Activated naive CD8-positive, alpha-beta T cell treated with anti-CD3 and anti-CD28 coated beads, Interleukin-2, amount 50 U/mL, for 24 hours (primary cell): ENCODE results near the gene FADS1.

Experiments used
- ATAC-seq: fragments of 150-1000 bp; cut with Tn5 transposase; one replicate; pipeline ENCODE4 v1.10.0; 2021
- DNase-seq: peaks from one replicate; pipeline ENCODE4 v3.0.0; 2021
- H3K27ac Mint-ChIP-seq: one replicate; pipeline ENCODE4 v1.8.0; 2021; ENCODE audit warnings: mild to moderate bottlenecking, mixed read lengths
- H3K27me3 Mint-ChIP-seq: one replicate; pipeline ENCODE4 v1.8.0; 2021; ENCODE audit warnings: mixed read lengths
- H3K36me3 Mint-ChIP-seq: one replicate; pipeline ENCODE4 v1.8.0; 2021; ENCODE audit warnings: low read depth, mixed read lengths
- H3K4me1 Mint-ChIP-seq: one replicate; pipeline ENCODE4 v1.8.0; 2021; ENCODE audit warnings: mixed read lengths
- H3K4me3 Mint-ChIP-seq: one replicate; pipeline ENCODE4 v1.8.0; 2021; ENCODE audit warnings: mild to moderate bottlenecking, moderate library complexity, mixed read lengths
- H3K9me3 Mint-ChIP-seq: one replicate; pipeline ENCODE4 v1.8.0; 2021; ENCODE audit warnings: mixed read lengths

The FADS1 gene

DNA sequence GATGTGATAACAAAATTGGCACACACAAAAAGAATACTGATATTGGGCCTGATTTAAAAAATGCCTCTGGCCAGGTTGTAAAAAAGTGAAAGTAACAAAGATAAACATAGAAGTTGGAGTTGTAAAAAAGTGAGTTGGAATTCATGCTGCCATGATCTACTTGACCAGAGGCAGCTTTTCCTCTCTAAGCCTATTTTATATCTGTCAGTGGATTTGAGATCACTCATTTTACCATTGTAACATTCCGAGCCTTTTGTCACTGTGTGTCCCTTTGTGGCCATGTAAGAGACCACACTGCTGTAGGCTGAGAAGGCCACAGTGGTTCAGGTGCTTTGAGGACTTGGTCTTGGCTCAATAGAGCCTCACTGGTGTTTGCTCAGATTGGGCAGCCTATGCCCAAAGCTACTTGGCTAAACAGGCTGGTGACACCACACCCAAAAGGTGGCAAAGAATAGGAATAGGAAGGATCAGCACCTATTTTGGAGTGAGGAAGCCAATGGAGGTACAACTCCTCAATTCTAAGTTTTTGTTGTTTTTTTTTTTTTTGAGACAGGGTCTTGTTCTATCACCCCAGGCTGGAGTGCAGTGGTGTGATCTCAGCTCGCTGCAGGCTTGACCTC lies 17.0 kb downstream of the FADS1 start:
- H3K4me1 Mint-ChIP-seq = peaks cover 31% of the 10 kb centered on the region
- ATAC-seq (no peak), DNase-seq (no peak)
- H3K4me3 Mint-ChIP-seq = no peak overlapping the region
- no peaks in the 10 kb centered on the region for H3K27me3 Mint-ChIP-seq
- peaks cover 57% of the 10 kb centered on the region for H3K36me3 Mint-ChIP-seq
- H3K27ac Mint-ChIP-seq = no peak overlapping the region
- H3K9me3 Mint-ChIP-seq = no peaks in the 10 kb centered on the region

DNA sequence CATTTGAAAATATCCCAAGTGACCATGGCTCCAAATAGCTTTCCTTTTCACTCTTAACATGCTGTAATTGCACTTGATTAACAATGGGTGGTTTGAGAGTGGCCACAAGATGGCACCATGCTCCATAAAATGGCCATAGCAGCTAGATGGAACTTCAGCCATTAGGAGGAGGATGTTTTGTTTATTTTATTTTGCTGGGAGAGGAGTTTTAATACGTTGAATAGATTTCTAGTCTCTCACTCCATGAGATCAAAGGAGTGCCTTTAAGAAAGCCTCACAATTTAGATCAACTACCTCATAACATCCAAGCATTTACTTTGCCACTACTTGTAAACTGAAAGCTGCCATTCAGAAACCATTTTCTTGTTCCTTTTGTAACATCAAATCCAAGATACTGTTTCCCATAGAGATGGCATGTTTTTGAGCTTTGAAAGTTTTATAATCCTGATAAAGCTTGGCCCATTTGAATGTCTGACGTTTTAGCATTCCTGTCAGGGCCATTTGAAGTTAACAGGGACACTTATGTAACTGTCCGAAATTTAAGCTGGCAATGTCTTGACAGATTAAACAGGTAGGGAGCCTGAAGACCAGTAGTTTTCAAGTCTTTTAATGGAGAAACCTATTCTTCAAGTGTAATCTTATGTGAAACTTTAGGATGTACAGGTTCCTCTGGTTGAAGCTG lies 19.4 kb downstream of the FADS1 start:
- Mint-ChIP-seq H3K27ac (no peak overlapping the region), H3K4me1 (peaks cover 44% of the 10 kb centered on the region), H3K4me3 (no peak overlapping the region), H3K9me3 (no peaks in the 10 kb centered on the region), H3K27me3 (no peaks in the 10 kb centered on the region), H3K36me3 (peaks cover 65% of the 10 kb centered on the region)
- no peak for ATAC-seq
- DNase-seq = peak; percentile 63

DNA sequence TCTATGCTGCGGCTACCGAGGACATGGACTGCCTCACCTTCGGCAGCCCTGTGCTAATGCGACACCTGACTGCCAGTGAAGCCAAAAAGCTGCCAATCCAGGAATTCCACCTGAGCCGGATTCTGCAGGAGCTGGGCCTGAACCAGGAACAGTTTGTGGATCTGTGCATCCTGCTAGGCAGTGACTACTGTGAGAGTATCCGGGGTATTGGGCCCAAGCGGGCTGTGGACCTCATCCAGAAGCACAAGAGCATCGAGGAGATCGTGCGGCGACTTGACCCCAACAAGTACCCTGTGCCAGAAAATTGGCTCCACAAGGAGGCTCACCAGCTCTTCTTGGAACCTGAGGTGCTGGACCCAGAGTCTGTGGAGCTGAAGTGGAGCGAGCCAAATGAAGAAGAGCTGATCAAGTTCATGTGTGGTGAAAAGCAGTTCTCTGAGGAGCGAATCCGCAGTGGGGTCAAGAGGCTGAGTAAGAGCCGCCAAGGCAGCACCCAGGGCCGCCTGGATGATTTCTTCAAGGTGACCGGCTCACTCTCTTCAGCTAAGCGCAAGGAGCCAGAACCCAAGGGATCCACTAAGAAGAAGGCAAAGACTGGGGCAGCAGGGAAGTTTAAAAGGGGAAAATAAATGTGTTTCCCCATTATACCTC lies 20.8 kb downstream of the FADS1 start:
- Mint-ChIP-seq H3K4me1 (peaks cover 52% of the 10 kb centered on the region), H3K4me3 (no peak overlapping the region), H3K27ac (no peak overlapping the region), H3K9me3 (no peaks in the 10 kb centered on the region), H3K27me3 (no peaks in the 10 kb centered on the region), H3K36me3 (peaks cover 66% of the 10 kb centered on the region)
- no peak for DNase-seq
- no peak for ATAC-seq

DNA sequence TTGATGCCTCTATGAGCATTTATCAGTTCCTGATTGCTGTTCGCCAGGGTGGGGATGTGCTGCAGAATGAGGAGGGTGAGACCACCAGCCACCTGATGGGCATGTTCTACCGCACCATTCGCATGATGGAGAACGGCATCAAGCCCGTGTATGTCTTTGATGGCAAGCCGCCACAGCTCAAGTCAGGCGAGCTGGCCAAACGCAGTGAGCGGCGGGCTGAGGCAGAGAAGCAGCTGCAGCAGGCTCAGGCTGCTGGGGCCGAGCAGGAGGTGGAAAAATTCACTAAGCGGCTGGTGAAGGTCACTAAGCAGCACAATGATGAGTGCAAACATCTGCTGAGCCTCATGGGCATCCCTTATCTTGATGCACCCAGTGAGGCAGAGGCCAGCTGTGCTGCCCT lies 21.3 kb downstream of the FADS1 start:
- Mint-ChIP-seq H3K27ac (no peak overlapping the region), H3K27me3 (no peaks in the 10 kb centered on the region), H3K36me3 (peaks cover 67% of the 10 kb centered on the region), H3K4me1 (peaks cover 55% of the 10 kb centered on the region), H3K4me3 (peak overlapping the region; percentile 54), H3K9me3 (no peaks in the 10 kb centered on the region)
- DNase-seq (no peak), ATAC-seq (no peak)

GRCh38 chr11:61794579-61794978 lies 22.2 kb downstream of the FADS1 start:
- H3K27me3 Mint-ChIP-seq = no peaks in the 10 kb centered on the region
- DNase-seq = no peak
- no peaks in the 10 kb centered on the region for H3K9me3 Mint-ChIP-seq
- no peak overlapping the region for H3K27ac Mint-ChIP-seq
- peaks cover 59% of the 10 kb centered on the region for H3K4me1 Mint-ChIP-seq
- no peak for ATAC-seq
- peak overlapping the region; percentile 54 for H3K4me3 Mint-ChIP-seq
- H3K36me3 Mint-ChIP-seq = peaks cover 68% of the 10 kb centered on the region

- Mint-ChIP-seq H3K27ac (peak overlapping the region; percentile 100), H3K27me3 (no peaks in the 10 kb centered on the region), H3K4me1 (peaks cover 56% of the 10 kb centered on the region), H3K9me3 (no peaks in the 10 kb centered on the region), H3K36me3 (peaks cover 68% of the 10 kb centered on the region), H3K4me3 (peak overlapping the region; percentile 89)
- DNase-seq (no peak), ATAC-seq (no peak)
Observed at GRCh38 chr11:61793829-61794204, 23.0 kb downstream of the FADS1 start.

- Mint-ChIP-seq H3K4me3 (peak overlapping the region; percentile 89), H3K4me1 (peaks cover 54% of the 10 kb centered on the region), H3K36me3 (peaks cover 67% of the 10 kb centered on the region), H3K27me3 (no peaks in the 10 kb centered on the region), H3K9me3 (no peaks in the 10 kb centered on the region), H3K27ac (peak overlapping the region; percentile 100)
- ATAC-seq (no peak), DNase-seq (peak; percentile 25)
Observed at GRCh38 chr11:61793083-61793828, 23.5 kb downstream of the FADS1 start.

DNA sequence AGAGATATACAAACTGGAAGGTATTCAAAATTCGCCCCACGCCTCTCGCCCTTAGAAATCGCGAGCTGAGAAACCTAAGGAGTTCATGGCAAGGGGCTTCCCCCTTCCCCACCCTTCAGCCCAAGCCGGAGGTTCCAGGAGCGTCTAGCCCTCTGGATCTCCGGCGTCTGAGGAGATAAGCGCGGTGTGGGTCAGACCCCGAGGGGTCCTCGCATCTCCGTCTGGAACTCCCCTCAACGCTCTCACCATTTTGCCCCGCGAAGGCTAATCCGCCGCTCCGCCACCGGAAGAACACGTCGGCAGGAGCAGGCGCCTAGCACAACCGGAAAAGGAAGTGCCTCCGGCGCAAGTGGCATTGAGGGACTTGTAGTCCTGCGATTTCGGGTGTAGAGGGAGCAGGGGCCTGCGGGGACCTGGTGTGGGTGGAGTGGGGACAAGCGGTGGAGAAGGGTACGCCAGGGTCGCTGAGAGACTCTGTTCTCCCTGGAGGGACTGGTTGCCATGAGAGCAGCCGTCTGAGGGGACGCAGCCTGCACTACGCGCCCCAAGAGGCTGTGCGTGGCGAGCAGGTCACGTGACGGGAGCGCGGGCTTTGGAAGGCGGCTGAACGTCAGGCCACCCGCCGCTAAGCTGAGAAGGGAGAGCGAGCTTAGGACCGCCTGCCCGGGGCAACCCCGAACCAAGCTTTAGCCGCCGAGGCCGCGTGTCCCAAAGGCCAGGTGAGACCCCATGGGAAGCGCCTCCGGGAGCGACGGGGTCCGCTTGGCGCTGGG lies 24.3 kb downstream of the FADS1 start, which contains the start of the genes FEN1 and TMEM258:
FEN1 (plus strand) TSS at position 602 of the 773 bp plus-strand sequence. CDS start 2,451 bp downstream, outside the sequence.
TMEM258 (minus strand) TSS at position 290 of the 773 bp plus-strand sequence; CDS start at position 249, 41 bp downstream.
- H3K27me3 Mint-ChIP-seq = no peaks in the 10 kb centered on the region
- H3K36me3 Mint-ChIP-seq = peaks cover 61% of the 10 kb centered on the region
- peak within 1 kb of the TSS; percentile 89 for H3K4me3 Mint-ChIP-seq
- H3K27ac Mint-ChIP-seq = peak within 1 kb of the TSS; percentile 100
- DNase-seq (peak; percentile 90), ATAC-seq (peak; percentile 90)
- no peaks in the 10 kb centered on the region for H3K9me3 Mint-ChIP-seq
- peaks cover 52% of the 10 kb centered on the region for H3K4me1 Mint-ChIP-seq

DNA sequence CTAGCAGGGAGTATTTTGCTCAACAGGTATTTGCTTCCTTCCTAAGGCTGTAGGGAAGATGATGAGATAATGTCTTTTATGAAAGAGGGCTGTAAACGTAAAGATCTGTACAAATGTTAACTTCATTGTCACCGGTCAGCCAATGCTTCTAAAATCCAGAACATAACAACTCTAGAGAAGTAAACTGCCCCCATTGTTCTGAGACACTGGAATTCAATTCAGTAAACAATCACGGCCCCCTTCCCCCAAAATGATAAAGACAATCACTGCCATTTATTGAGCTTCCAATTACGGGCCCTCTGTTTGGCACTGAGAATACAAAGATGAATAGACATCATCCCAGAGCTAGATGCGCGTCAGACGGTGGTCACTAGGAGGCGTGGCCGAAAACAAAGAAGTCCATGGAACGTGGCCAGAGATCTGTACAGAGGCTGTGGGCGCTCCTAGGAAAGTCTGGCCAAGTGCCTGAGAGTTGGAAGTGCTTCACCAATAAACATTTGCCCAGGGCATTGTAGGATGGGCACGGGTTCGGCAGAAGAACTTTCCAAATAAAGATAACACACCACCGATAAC lies 25.0 kb downstream of the FADS1 start:
- peak overlapping the region; percentile 89 for H3K4me3 Mint-ChIP-seq
- H3K9me3 Mint-ChIP-seq = no peaks in the 10 kb centered on the region
- DNase-seq (peak; percentile 55), ATAC-seq (peak; percentile 25)
- H3K27me3 Mint-ChIP-seq = no peaks in the 10 kb centered on the region
- H3K27ac Mint-ChIP-seq = peak overlapping the region; percentile 100
- peaks cover 57% of the 10 kb centered on the region for H3K36me3 Mint-ChIP-seq
- peaks cover 46% of the 10 kb centered on the region for H3K4me1 Mint-ChIP-seq

DNA sequence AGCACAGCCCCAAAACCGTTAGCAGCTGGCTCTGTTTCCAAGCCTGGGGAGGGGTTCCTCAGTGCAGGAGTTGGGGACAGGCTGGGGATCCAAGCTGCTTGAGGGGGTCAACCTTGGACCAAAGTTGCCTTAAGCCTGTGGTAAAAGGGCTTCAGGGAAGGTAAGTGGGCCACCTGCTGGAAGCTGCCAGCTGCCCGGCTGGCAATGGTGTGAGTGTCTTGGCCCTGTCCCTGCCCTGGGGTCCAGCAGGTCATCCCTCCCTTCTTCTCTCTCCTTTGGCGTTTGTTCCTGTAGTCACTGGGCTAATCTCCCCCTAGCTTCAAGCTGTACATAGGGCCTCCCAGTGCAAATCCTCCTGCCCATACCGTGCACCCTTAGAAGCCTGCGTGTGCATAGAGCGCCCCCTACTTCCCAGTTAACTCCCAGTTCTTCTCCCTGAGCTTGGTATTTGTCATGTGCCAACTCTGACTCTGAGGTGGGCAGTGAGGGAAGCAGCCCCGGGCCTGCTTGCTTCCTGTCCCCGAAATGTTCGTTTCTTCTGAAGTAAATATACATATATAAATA lies 28.8 kb downstream of the FADS1 start:
- Mint-ChIP-seq H3K36me3 (peaks cover 40% of the 10 kb centered on the region), H3K27me3 (no peaks in the 10 kb centered on the region), H3K27ac (no peak overlapping the region), H3K9me3 (no peaks in the 10 kb centered on the region), H3K4me1 (peaks cover 20% of the 10 kb centered on the region), H3K4me3 (no peak overlapping the region)
- DNase-seq (peak; percentile 14), ATAC-seq (no peak)

DNA sequence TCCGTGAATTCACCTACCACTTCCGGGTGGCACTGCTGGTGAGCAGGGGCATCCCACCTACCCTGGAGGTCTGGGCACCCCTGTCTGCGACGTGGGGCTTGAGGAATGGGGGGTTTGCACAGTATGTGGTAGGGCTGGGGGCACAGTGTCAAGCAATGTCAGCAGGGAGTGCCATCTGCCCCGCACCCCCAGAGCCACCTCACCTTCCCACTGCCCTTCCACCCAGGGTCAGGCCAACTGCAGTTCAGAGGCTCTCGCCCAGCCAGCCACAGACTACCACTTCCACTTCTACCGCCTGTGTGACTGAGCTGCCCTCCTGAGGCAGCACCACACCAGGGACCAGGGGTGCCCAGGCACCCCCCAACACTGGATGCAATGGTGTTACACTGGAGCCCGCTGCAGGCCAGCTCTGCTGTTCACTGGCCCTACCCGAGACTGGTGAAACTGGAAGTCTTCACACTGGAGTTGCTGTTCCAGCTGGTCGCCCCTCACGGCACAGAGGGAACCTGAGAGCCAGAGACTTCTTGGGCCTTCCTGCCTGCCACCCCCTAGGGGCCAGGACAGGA lies 30.9 kb downstream of the FADS1 start:
- Mint-ChIP-seq H3K27ac (no peak overlapping the region), H3K4me1 (peaks cover 13% of the 10 kb centered on the region), H3K9me3 (no peaks in the 10 kb centered on the region), H3K4me3 (no peak overlapping the region), H3K27me3 (no peaks in the 10 kb centered on the region), H3K36me3 (peaks cover 30% of the 10 kb centered on the region)
- DNase-seq = no peak
- no peak for ATAC-seq

DNA sequence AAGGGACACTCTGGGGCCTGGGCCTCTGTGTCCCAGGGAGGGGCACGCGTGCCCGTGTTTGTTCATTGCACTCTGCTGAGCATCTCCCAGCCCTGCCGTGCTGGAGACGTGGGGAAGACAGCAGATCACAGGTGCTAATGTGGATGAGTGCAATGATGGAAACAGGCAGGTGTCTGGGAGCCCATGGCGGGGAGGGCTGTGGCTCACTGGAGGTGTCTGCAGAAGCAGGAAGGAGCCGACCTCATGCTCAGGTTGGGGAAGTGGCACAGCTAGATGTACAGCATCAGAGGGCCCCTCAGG lies 32.3 kb downstream of the FADS1 start:
- ATAC-seq (no peak), DNase-seq (no peak)
- Mint-ChIP-seq H3K4me3 (no peak overlapping the region), H3K27me3 (no peaks in the 10 kb centered on the region), H3K36me3 (peaks cover 19% of the 10 kb centered on the region), H3K9me3 (no peaks in the 10 kb centered on the region), H3K27ac (no peak overlapping the region), H3K4me1 (peaks cover 6% of the 10 kb centered on the region)

- Mint-ChIP-seq H3K36me3 (peaks cover 14% of the 10 kb centered on the region), H3K4me3 (no peak overlapping the region), H3K27me3 (no peaks in the 10 kb centered on the region), H3K27ac (no peak overlapping the region), H3K4me1 (peaks cover 6% of the 10 kb centered on the region), H3K9me3 (no peaks in the 10 kb centered on the region)
- ATAC-seq = no peak
- DNase-seq = no peak
Observed at GRCh38 chr11:61783717-61784505, 32.9 kb downstream of the FADS1 start.
